ENCODE data around the gene ACADSB.

The ACADSB gene

GRCh38 chr10:123043409-123043925 is 34.7 kb downstream of the ACADSB start:
- peak; percentile 88 for DNase-seq

GRCh38 chr10:123044391-123044790 is 35.6 kb downstream of the ACADSB start:
- DNase-seq = peak; percentile 86

GRCh38 chr10:123045961-123046731 is 37.3 kb downstream of the ACADSB start:
- no peak for DNase-seq

GRCh38 chr10:123057968-123058367 is 49.2 kb downstream of the ACADSB start:
- DNase-seq = no peak

- DNase-seq = no peak
These were observed 53.1 kb downstream of the ACADSB start for GRCh38 chr10:123061865-123062264.

GRCh38 chr10:123062726-123063125 is 53.9 kb downstream of the ACADSB start:
- DNase-seq = no peak

GRCh38 chr10:123068087-123068853 is 59.5 kb downstream of the ACADSB start:
- DNase-seq = no peak

- peak; percentile 92 for DNase-seq
These were observed 60.6 kb downstream of the ACADSB start for GRCh38 chr10:123069246-123069986.

- no peak for DNase-seq
These were observed 64.4 kb downstream of the ACADSB start for GRCh38 chr10:123073187-123073586.

GRCh38 chr10:123074215-123074614 is 65.4 kb downstream of the ACADSB start:
- no peak for DNase-seq

GRCh38 chr10:123081896-123082295 is 73.1 kb downstream of the ACADSB start:
- no peak for DNase-seq

GRCh38 chr10:123083811-123084210 is 75.0 kb downstream of the ACADSB start:
- no peak for DNase-seq

GRCh38 chr10:123086281-123086680 is 77.5 kb downstream of the ACADSB start:
- DNase-seq = no peak

GRCh38 chr10:123087348-123087747 is 78.5 kb downstream of the ACADSB start:
- no peak for DNase-seq

GRCh38 chr10:123087786-123088185 is 79.0 kb downstream of the ACADSB start:
- no peak for DNase-seq

- no peak for DNase-seq
These were observed 84.0 kb downstream of the ACADSB start for GRCh38 chr10:123092635-123093414.

GRCh38 chr10:123093489-123093888 is 84.7 kb downstream of the ACADSB start:
- no peak for DNase-seq

GRCh38 chr10:123096452-123096851 is 87.6 kb downstream of the ACADSB start:
- DNase-seq = no peak

GRCh38 chr10:123097039-123097438 is 88.2 kb downstream of the ACADSB start:
- no peak for DNase-seq

GRCh38 chr10:123100030-123100762 is 91.4 kb downstream of the ACADSB start:
- no peak for DNase-seq

- DNase-seq = no peak
These were observed 93.1 kb downstream of the ACADSB start for GRCh38 chr10:123101872-123102271.

GRCh38 chr10:123102673-123103072 is 93.9 kb downstream of the ACADSB start:
- DNase-seq = peak; percentile 12
